ENCODE results near the gene MDP1.
A peak's percentile ranks its signal among the peaks of the same experiment; 100 is the strongest.
"Not testable (repeated sequence)": the region's sequence is repeated elsewhere in the genome, so short reads cannot be mapped to it uniquely, and the experiment has no call there.

MDP1 gene

DNA sequence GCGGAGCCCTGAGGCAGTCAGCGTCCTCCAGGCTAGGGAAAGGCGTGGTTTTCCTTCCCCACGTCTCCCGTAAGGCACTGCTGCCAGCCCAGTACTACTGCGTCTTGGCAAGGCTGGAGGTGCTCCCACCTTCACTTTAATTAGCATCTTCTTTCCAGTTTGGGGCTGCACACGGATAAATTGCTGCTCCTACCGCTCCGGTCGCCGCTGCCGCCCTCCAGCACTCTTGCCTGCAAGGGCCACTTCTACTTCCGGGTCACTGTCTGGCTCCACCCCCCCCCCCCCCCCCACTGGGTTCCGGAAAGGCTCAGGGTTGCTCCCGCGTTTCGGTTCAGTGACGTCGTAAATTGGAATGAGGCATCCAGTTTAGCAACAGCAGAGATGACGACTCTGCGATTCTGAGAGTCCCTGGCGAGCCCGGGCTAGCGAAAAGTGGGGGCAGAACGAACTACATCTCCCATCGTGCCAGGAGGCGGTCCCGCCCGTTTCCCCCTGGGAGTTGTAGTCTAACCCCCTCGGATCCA, 16.3 kb upstream of the MDP1 start, which contains the start of gene NEDD8:
Gene NEDD8 (minus strand): TSS at position 247 of the 524 bp plus-strand sequence. CDS start 100 bp downstream, at position 147.
- ChIA-PET CTCF (interaction anchor here (0.6 to 1.4 kb wide), 2 partner anchors 15 to 1638 kb away, joined by 3 read pairs; no protein-coding TSS in a partner anchor), POLR2A (ENCODE audit: low non-redundant PET) (no interaction called here)
- peak within 1 kb of the TSS; percentile 96 for H3K27ac ChIP-seq
- DNase-seq (ENCODE audit: low spot score) = peak; percentile 97
- TF ChIP-seq, protein P1, sequence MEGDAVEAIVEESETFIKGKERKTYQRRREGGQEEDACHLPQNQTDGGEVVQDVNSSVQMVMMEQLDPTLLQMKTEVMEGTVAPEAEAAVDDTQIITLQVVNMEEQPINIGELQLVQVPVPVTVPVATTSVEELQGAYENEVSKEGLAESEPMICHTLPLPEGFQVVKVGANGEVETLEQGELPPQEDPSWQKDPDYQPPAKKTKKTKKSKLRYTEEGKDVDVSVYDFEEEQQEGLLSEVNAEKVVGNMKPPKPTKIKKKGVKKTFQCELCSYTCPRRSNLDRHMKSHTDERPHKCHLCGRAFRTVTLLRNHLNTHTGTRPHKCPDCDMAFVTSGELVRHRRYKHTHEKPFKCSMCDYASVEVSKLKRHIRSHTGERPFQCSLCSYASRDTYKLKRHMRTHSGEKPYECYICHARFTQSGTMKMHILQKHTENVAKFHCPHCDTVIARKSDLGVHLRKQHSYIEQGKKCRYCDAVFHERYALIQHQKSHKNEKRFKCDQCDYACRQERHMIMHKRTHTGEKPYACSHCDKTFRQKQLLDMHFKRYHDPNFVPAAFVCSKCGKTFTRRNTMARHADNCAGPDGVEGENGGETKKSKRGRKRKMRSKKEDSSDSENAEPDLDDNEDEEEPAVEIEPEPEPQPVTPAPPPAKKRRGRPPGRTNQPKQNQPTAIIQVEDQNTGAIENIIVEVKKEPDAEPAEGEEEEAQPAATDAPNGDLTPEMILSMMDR (conservative IDR thresholded peaks at IDR 0.05; ENCODE audit: low read depth) = no peak

DNA sequence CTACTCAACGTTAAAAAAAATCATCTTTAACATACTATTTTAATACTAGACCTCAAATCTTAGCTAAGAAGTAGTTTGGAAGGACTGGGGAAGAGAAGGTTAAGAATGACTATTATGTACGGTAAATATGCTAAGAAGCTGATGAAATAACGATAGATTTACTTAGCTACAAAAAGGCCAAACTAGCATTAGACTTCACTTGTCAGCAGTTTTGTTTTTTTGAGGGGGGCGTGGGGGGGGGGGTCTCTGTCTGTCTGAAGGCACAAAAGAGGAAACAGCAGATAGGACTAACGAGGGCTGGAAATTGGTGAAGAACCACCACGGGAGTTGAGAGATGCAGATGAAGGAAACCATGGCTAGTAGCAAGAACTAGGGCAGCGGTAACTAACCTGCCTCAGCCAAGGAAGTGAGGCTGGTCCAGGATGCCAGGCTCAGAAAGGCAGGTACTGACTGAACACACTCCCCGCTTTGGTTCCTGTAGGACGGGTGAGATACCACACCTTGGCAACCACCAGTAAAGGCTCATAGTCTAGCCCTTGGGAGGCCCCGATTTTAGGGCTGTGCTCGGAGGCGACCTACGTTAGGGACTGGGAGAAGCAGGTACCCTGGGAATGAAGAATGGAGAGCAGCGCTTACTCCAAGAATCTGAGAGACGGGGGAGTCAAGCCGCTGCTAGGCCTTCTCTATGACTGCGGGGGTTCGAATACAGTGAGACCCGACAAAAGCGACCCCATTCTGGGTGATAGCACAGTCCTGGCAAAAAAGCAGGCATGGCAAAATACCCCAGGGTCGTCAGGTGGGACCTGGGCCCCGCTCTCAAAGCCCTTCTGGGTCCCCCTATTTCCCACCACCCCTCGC, 15.6 kb upstream of the MDP1 start:
- CTCF ChIA-PET = interaction anchor here (0.6 kb wide), 1 partner anchor 1637 kb away, joined by 3 read pairs; no protein-coding TSS in a partner anchor
- H3K27ac ChIP-seq = peak overlapping the region; percentile 96
- TF ChIP-seq, protein P1 (conservative IDR thresholded peaks at IDR 0.05; ENCODE audit: low read depth) = no peak
- peak; percentile 34 for DNase-seq (ENCODE audit: low spot score)
- POLR2A ChIA-PET (ENCODE audit: low non-redundant PET) = interaction anchor here (0.6 kb wide), 1 partner anchor 11 kb away, joined by 11 read pairs; no protein-coding TSS in a partner anchor

DNA sequence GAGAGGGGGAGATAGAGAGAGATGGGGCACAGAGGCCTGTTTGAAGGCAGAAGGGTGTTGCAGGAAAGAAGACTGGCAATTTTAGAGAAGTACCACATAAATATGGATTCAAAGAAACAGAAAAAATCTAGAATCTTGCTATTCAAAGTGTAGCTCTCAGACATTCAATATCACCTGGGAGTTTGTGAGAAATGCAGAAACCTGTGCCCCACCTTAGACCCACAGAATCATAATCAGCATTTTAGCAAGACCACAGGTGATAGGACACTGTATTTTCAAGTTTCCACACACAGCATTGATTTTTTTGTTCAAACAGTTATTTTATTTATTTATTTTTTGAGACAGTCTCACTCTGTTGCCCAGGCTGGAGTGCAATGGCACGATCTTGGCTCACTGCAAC, 13.0 kb upstream of the MDP1 start:
- no peak for DNase-seq (ENCODE audit: low spot score)
- CTCF ChIA-PET = no interaction called here
- peak overlapping the region; percentile 56 for H3K27ac ChIP-seq
- POLR2A ChIA-PET (ENCODE audit: low non-redundant PET) = interaction anchor here (0.6 kb wide), 2 partner anchors 9 to 30 kb away, joined by 3 read pairs; no protein-coding TSS in a partner anchor
- TF ChIP-seq, protein P1 (conservative IDR thresholded peaks at IDR 0.05; ENCODE audit: low read depth) = no peak

DNA sequence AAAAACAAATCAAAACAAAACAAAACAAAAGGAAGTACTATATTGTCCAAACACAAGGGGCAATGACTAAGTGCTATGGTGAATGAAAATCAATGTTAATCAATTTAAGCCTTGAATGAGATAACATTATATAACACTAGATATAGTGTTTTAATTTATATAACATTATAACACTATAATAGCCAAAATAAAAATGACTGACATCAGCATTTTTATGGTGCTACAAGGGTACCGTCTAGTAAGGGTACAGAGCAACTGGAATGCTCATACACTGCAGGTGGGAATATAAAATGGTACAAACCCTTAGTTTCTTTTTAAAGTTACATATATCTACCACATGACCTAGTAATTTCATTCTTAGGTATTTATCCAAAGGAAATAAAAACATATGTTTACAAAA, 10.6 kb upstream of the MDP1 start:
- no peak for DNase-seq (ENCODE audit: low spot score)
- no peak overlapping the region for H3K27ac ChIP-seq
- TF ChIP-seq, protein P1 (conservative IDR thresholded peaks at IDR 0.05; ENCODE audit: low read depth) = no peak
- POLR2A ChIA-PET (ENCODE audit: low non-redundant PET) = no interaction called here
- CTCF ChIA-PET = interaction anchor here (1.0 kb wide), 1 partner anchor 16 kb away, joined by 3 read pairs; the partner anchor contains the start of gene TINF2

DNA sequence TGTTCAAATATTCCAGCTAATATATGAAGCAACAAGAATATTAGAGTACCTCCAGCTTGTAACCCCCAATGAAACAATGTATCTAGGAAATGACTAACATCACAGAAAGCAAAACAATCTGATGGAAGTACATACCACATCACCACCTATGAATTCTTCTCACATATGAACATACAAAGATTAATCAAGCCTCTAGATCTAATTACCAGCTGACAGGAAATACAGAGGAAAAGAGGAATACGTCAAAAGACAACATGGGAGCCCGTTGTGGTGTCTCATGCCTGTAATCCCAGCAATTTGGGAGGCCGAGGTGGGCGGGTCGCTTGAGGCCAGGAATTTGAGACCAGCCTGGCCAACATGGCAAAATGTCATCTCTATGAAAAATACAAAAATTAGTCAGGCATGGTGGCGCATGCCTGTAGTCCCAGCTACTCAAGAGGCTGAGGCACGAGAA, 8.8 kb upstream of the MDP1 start:
- DNase-seq (ENCODE audit: low spot score) = peak; percentile 78
- ChIA-PET CTCF (interaction anchor here (0.6 to 0.9 kb wide), 2 partner anchors 18 to 74 kb away, joined by 3 read pairs; no protein-coding TSS in a partner anchor), POLR2A (ENCODE audit: low non-redundant PET) (no interaction called here)
- TF ChIP-seq, protein P1 (conservative IDR thresholded peaks at IDR 0.05; ENCODE audit: low read depth) = no peak
- peak overlapping the region; percentile 85 for H3K27ac ChIP-seq

DNA sequence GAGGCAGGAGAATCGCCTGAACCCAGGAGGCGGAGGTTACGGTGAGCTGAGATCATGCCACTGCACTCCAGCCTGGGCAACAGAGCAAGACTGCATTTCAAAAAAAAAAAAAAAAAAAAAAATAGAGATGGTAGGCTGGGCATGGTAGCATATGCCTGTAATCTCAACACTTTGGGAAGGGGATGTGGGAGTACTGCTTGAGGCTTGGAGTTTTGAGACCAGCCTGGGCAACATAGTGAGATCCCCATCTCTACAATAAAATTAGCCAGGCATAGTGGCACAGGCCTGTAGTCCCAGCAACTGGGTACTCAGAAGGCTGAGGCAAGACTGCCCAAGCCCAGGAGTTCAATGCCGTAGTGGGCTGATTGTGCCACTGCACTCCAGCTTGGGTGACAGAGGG, 7.1 kb upstream of the MDP1 start:
- DNase-seq (ENCODE audit: low spot score); POLR2A ChIA-PET (ENCODE audit: low non-redundant PET); CTCF ChIA-PET; H3K27ac ChIP-seq: not testable (repeated sequence)

All from RWPE1 (cell line).